ENCODE results near the gene A1BG. TPM values are rescaled to one million over a fixed set of nuclear protein-coding genes. Genes with fewer than 3 reads are reported as not detected.

A1BG gene
- total RNA-seq, 1 experiment from 2014 or later = 47.4 TPM

DNA sequence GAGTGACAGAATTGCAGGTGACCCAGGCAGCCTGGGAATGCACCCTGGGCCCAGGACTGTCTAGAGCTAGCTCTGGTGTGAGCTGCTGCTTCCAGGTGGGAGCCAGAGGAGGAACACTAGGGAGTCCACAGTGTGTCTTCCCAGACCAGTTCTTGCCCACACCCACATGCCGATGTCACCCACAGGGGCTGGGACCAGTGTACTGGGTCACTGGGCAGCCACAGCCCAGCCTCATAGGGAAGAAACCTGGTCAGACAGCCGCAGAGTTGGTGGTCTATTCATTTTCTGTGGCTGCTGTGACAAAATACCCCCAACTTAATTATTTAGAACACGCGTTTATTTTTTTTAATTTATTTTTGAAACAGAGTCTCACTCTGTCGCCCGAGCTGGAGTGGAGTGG lies 45.3 kb upstream of the A1BG start:
- DNase-seq (ENCODE audit: low read depth, low spot score) = no peak
- Histone ChIP-seq H3K27ac (ENCODE audit: low read length) (no peak overlapping the region), H3K27me3 (ENCODE audit: control insufficient read depth, insufficient read depth, low read length) (no peaks in the 10 kb centered on the region), H3K4me1 (ENCODE audit: control insufficient read depth, insufficient read depth, low read length) (peaks cover 31% of the 10 kb centered on the region), H3K9me3 (ENCODE audit: control insufficient read depth, insufficient read depth, low read depth, low read length) (no peaks in the 10 kb centered on the region), H3K36me3 (ENCODE audit: control insufficient read depth, insufficient read depth, low read length) (peaks cover 5% of the 10 kb centered on the region; the same call in 1 of the 2 replicates), H3K4me3 (ENCODE audit: low read depth in 2 of 2, low read length in 2 of 2) (no peak overlapping the region)
- CTCF ChIA-PET = no interaction called here
- no peak for ATAC-seq
- POLR2A ChIA-PET = no interaction called here
- in situ Hi-C loops (cut with HindIII; ENCODE audit: low pct_unique_long_range_greater_than_20kb, low sequenced_read_pairs) = no loop called here
- intact Hi-C loops (cut with micrococcal nuclease; ENCODE audit: unreplicated experiment) = no loop called here
- TF ChIP-seq TCF7L2 (IDR thresholded peaks at IDR 0.05; ENCODE audit: low read depth, low read length) (no peak), SIN3A (IDR thresholded peaks at IDR 0.05; ENCODE audit: borderline replicate concordance, insufficient read depth, low read depth, low read length) (no peak), REST (IDR thresholded peaks at IDR 0.05; ENCODE audit: insufficient read depth in 1 of 2, low read depth in 2 of 2, low read length in 1 of 2) (no peak), CTCF (IDR thresholded peaks at IDR 0.05) (no peak), POLR2AphosphoS5 (IDR thresholded peaks at IDR 0.05; ENCODE audit: low read depth, low read length) (no peak)
- BruUV-seq (replicated peaks) = no TSS peak

DNA sequence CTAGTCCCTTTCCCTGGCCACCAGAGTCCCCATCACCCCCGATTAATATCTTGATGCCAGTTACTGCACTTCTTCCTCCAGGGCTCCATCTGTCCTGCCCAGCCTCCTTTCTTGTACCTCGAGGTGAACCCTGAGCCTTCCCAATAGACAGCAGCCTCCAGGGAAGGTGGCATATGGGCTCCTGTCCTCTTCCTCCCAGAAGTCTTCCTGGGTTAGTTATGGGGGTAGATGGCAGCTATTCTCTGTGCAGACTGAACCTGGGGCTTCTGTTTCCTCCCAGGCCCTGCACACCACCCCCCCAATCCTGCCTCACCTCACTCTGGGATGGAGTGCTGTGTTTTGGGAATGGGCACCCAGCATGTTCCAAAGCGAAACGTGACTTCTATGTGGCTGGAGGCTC lies 44.8 kb upstream of the A1BG start:
- intact Hi-C loops (cut with micrococcal nuclease; ENCODE audit: unreplicated experiment) (no loop called here), in situ Hi-C loops (cut with HindIII; ENCODE audit: low pct_unique_long_range_greater_than_20kb, low sequenced_read_pairs) (no loop called here)
- no peaks in the 10 kb centered on the region for H3K27me3 ChIP-seq (ENCODE audit: control insufficient read depth, insufficient read depth, low read length)
- H3K36me3 ChIP-seq (ENCODE audit: control insufficient read depth, insufficient read depth, low read length) = peaks cover 8% of the 10 kb centered on the region; the same call in 1 of the 2 replicates
- H3K4me1 ChIP-seq (ENCODE audit: control insufficient read depth, insufficient read depth, low read length) = peaks cover 27% of the 10 kb centered on the region
- no peak for DNase-seq (ENCODE audit: low read depth, low spot score)
- H3K27ac ChIP-seq (ENCODE audit: low read length) = no peak overlapping the region
- ChIA-PET CTCF (no interaction called here), POLR2A (no interaction called here)
- no peaks in the 10 kb centered on the region for H3K9me3 ChIP-seq (ENCODE audit: control insufficient read depth, insufficient read depth, low read depth, low read length)
- BruUV-seq (replicated peaks) = no TSS peak
- H3K4me3 ChIP-seq (ENCODE audit: low read depth in 2 of 2, low read length in 2 of 2) = no peak overlapping the region
- no peak for TF ChIP-seq TCF7L2 (IDR thresholded peaks at IDR 0.05; ENCODE audit: low read depth, low read length)
- no peak for TF ChIP-seq POLR2AphosphoS5 (IDR thresholded peaks at IDR 0.05; ENCODE audit: low read depth, low read length)
- no peak for TF ChIP-seq REST (IDR thresholded peaks at IDR 0.05; ENCODE audit: insufficient read depth in 1 of 2, low read depth in 2 of 2, low read length in 1 of 2)
- no peak for TF ChIP-seq SIN3A (IDR thresholded peaks at IDR 0.05; ENCODE audit: borderline replicate concordance, insufficient read depth, low read depth, low read length)
- TF ChIP-seq CTCF (IDR thresholded peaks at IDR 0.05) = no peak
- ATAC-seq = no peak

Data from Panc1 (cell line).